Measurements from ENCODE around the gene ZGPAT. TPM values are rescaled to one million over a fixed set of nuclear protein-coding genes. Genes with fewer than 3 reads are reported as not detected.
A peak's percentile ranks its signal among the peaks of the same experiment; 100 is the strongest.

Gene ZGPAT
- total and polyA plus RNA-seq, 2 of the 13 experiments (the other 11 are each of a cell fraction or from before 2014, with no cell fraction given): 23.0 to 41.9 TPM

- TF ChIP-seq NAIF1 (CRISPR knock-in tag; IDR thresholded peaks at IDR 0.05; ENCODE audit: borderline replicate concordance) (no peak; the same call in 1 of the 2 replicates), ZNF564 (CRISPR knock-in tag; IDR thresholded peaks at IDR 0.05) (0 out of 2 replicates have a peak, but pooled peaks have one; percentile 10), ZNF260 (CRISPR knock-in tag; IDR thresholded peaks at IDR 0.05; ENCODE audit: borderline replicate concordance, low read depth) (0 out of 2 replicates have a peak, but pooled peaks have one; percentile 66), ZNF746 (CRISPR knock-in tag; IDR thresholded peaks at IDR 0.05) (peak; percentile 99), KAT7 (CRISPR knock-in tag; IDR thresholded peaks at IDR 0.05; ENCODE audit: borderline replicate concordance) (peak; percentile 96), AGO1 (IDR thresholded peaks at IDR 0.05; ENCODE audit: low read depth, low read length, poor library complexity, severe bottlenecking) (peak; percentile 93), ZNF256 (CRISPR knock-in tag; conservative IDR thresholded peaks at IDR 0.05) (peak; percentile 55; the same call in 1 of the 2 replicates), HOXA5 (CRISPR knock-in tag; IDR thresholded peaks at IDR 0.05) (peak; percentile 95), ZC3H13 (CRISPR knock-in tag; IDR thresholded peaks at IDR 0.05) (peak; percentile 95), RXRA (CRISPR knock-in tag; IDR thresholded peaks at IDR 0.05) (peak; percentile 88), GABPA (IDR thresholded peaks at IDR 0.05; ENCODE audit: low read depth, low read length) (no peak), GABPA (CRISPR knock-in tag; IDR thresholded peaks at IDR 0.05; ENCODE audit: low read depth) (no peak), SSRP1 (CRISPR knock-in tag; IDR thresholded peaks at IDR 0.05) (no peak), NFRKB (IDR thresholded peaks at IDR 0.05) (no peak), NFIB (CRISPR knock-in tag; IDR thresholded peaks at IDR 0.05; ENCODE audit: borderline replicate concordance) (no peak)
- TF ChIP-seq, protein P1, sequence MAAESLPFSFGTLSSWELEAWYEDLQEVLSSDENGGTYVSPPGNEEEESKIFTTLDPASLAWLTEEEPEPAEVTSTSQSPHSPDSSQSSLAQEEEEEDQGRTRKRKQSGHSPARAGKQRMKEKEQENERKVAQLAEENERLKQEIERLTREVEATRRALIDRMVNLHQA (CRISPR knock-in tag; IDR thresholded peaks at IDR 0.05): no peak
- TF ChIP-seq, protein P2, sequence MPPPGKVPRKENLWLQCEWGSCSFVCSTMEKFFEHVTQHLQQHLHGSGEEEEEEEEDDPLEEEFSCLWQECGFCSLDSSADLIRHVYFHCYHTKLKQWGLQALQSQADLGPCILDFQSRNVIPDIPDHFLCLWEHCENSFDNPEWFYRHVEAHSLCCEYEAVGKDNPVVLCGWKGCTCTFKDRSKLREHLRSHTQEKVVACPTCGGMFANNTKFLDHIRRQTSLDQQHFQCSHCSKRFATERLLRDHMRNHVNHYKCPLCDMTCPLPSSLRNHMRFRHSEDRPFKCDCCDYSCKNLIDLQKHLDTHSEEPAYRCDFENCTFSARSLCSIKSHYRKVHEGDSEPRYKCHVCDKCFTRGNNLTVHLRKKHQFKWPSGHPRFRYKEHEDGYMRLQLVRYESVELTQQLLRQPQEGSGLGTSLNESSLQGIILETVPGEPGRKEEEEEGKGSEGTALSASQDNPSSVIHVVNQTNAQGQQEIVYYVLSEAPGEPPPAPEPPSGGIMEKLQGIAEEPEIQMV (CRISPR knock-in tag; IDR thresholded peaks at IDR 0.05; ENCODE audit: low read depth): peak; percentile 78; the same call in 1 of the 2 replicates
- TF ChIP-seq, protein P3, sequence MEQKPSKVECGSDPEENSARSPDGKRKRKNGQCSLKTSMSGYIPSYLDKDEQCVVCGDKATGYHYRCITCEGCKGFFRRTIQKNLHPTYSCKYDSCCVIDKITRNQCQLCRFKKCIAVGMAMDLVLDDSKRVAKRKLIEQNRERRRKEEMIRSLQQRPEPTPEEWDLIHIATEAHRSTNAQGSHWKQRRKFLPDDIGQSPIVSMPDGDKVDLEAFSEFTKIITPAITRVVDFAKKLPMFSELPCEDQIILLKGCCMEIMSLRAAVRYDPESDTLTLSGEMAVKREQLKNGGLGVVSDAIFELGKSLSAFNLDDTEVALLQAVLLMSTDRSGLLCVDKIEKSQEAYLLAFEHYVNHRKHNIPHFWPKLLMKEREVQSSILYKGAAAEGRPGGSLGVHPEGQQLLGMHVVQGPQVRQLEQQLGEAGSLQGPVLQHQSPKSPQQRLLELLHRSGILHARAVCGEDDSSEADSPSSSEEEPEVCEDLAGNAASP (CRISPR knock-in tag; IDR thresholded peaks at IDR 0.05; ENCODE audit: borderline replicate concordance): peak; percentile 88
- TF ChIP-seq, protein P4, sequence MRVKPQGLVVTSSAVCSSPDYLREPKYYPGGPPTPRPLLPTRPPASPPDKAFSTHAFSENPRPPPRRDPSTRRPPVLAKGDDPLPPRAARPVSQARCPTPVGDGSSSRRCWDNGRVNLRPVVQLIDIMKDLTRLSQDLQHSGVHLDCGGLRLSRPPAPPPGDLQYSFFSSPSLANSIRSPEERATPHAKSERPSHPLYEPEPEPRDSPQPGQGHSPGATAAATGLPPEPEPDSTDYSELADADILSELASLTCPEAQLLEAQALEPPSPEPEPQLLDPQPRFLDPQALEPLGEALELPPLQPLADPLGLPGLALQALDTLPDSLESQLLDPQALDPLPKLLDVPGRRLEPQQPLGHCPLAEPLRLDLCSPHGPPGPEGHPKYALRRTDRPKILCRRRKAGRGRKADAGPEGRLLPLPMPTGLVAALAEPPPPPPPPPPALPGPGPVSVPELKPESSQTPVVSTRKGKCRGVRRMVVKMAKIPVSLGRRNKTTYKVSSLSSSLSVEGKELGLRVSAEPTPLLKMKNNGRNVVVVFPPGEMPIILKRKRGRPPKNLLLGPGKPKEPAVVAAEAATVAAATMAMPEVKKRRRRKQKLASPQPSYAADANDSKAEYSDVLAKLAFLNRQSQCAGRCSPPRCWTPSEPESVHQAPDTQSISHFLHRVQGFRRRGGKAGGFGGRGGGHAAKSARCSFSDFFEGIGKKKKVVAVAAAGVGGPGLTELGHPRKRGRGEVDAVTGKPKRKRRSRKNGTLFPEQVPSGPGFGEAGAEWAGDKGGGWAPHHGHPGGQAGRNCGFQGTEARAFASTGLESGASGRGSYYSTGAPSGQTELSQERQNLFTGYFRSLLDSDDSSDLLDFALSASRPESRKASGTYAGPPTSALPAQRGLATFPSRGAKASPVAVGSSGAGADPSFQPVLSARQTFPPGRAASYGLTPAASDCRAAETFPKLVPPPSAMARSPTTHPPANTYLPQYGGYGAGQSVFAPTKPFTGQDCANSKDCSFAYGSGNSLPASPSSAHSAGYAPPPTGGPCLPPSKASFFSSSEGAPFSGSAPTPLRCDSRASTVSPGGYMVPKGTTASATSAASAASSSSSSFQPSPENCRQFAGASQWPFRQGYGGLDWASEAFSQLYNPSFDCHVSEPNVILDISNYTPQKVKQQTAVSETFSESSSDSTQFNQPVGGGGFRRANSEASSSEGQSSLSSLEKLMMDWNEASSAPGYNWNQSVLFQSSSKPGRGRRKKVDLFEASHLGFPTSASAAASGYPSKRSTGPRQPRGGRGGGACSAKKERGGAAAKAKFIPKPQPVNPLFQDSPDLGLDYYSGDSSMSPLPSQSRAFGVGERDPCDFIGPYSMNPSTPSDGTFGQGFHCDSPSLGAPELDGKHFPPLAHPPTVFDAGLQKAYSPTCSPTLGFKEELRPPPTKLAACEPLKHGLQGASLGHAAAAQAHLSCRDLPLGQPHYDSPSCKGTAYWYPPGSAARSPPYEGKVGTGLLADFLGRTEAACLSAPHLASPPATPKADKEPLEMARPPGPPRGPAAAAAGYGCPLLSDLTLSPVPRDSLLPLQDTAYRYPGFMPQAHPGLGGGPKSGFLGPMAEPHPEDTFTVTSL (CRISPR knock-in tag; IDR thresholded peaks at IDR 0.05; ENCODE audit: borderline replicate concordance): no peak
- TF ChIP-seq, protein P5, sequence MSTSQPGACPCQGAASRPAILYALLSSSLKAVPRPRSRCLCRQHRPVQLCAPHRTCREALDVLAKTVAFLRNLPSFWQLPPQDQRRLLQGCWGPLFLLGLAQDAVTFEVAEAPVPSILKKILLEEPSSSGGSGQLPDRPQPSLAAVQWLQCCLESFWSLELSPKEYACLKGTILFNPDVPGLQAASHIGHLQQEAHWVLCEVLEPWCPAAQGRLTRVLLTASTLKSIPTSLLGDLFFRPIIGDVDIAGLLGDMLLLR (CRISPR knock-in tag; IDR thresholded peaks at IDR 0.05): no peak
Observed at GRCh38 chr20:63739130-63740069, 31.6 kb downstream of the ZGPAT start, which contains the start of gene SLC2A4RG (continued).
